ENCODE data around the gene SIN3A. TPM values are rescaled to one million over a fixed set of nuclear protein-coding genes. Genes with fewer than 3 reads are reported as not detected.

The SIN3A gene
- total and polyA plus RNA-seq, 2 donors (not counting 1 experiment from before 2014, with no cell fraction given) = 23.0 to 27.2 TPM

GRCh38 chr15:75452865-75453702 is 1.6 kb upstream of the SIN3A start:
- peak overlapping the region; percentile 99 for H3K4me2 ChIP-seq (ENCODE audit: extremely low read depth, insufficient read depth, low read length)
- H3K36me3 ChIP-seq (ENCODE audit: control insufficient read depth, insufficient read depth, low read length) = no peaks in the 10 kb centered on the region
- H3K9me3 ChIP-seq (ENCODE audit: control insufficient read depth, insufficient read depth, low read depth, low read length) = no peaks in the 10 kb centered on the region
- H3K9ac ChIP-seq (ENCODE audit: insufficient read depth, low read length) = peak overlapping the region; percentile 62
- TF ChIP-seq CTCF (conservative IDR thresholded peaks at IDR 0.05 in 1 of 2, IDR thresholded peaks at IDR 0.05 in 1 of 2; ENCODE audit: low read depth in 1 of 2, low read length in 2 of 2) = peak in 1 of 2 donors; percentile 5
- no peak for TF ChIP-seq EZH2 (IDR thresholded peaks at IDR 0.05; ENCODE audit: low read length, missing control alignments)
- peaks cover 9% of the 10 kb centered on the region for H3K4me1 ChIP-seq (ENCODE audit: control insufficient read depth, extremely low read depth, insufficient read depth, low read length)
- peak overlapping the region; percentile 75 to 94 (median 80) for H3K4me3 ChIP-seq (replicated peaks in 1 of 4; ENCODE audit: control extremely low read depth in 1 of 4, insufficient read depth in 1 of 4, low read depth in 3 of 4, low read length in 4 of 4)
- no peaks in the 10 kb centered on the region for H3K27me3 ChIP-seq (ENCODE audit: control insufficient read depth, insufficient read depth, low read length)
- peaks cover 30% of the 10 kb centered on the region for H3K79me2 ChIP-seq (ENCODE audit: control insufficient read depth, insufficient read depth, low read length)
- peak overlapping the region; percentile 47 for H2AFZ ChIP-seq (ENCODE audit: low read length)
- peak overlapping the region; percentile 85 for H3K27ac ChIP-seq (ENCODE audit: insufficient read depth, low read length)
- H4K20me1 ChIP-seq (ENCODE audit: control insufficient read depth, extremely low read depth, insufficient read depth, low read length) = no peaks in the 10 kb centered on the region
- peak; percentile 29 to 33 for DNase-seq (ENCODE audit: low read depth in 2 of 2)

- peak overlapping the region; percentile 62 for H3K9ac ChIP-seq (ENCODE audit: insufficient read depth, low read length)
- H2AFZ ChIP-seq (ENCODE audit: low read length) = peak overlapping the region; percentile 39
Measured at GRCh38 chr15:75452364-75452864, 924 bp upstream of the SIN3A start.

More at GRCh38 chr15:75452364-75452864, 924 bp upstream of the SIN3A start:
- Histone ChIP-seq H3K79me2 (ENCODE audit: control insufficient read depth, insufficient read depth, low read length) (peaks cover 37% of the 10 kb centered on the region), H3K4me2 (ENCODE audit: extremely low read depth, insufficient read depth, low read length) (peak overlapping the region; percentile 99), H3K4me3 (replicated peaks in 1 of 4; ENCODE audit: control extremely low read depth in 1 of 4, insufficient read depth in 1 of 4, low read depth in 3 of 4, low read length in 4 of 4) (peak overlapping the region; percentile 75 to 94 (median 80)), H3K9me3 (ENCODE audit: control insufficient read depth, insufficient read depth, low read depth, low read length) (no peaks in the 10 kb centered on the region), H3K27ac (ENCODE audit: insufficient read depth, low read length) (peak overlapping the region; percentile 85), H3K27me3 (ENCODE audit: control insufficient read depth, insufficient read depth, low read length) (no peaks in the 10 kb centered on the region), H3K4me1 (ENCODE audit: control insufficient read depth, extremely low read depth, insufficient read depth, low read length) (peaks cover 9% of the 10 kb centered on the region), H4K20me1 (ENCODE audit: control insufficient read depth, extremely low read depth, insufficient read depth, low read length) (no peaks in the 10 kb centered on the region), H3K36me3 (ENCODE audit: control insufficient read depth, insufficient read depth, low read length) (no peaks in the 10 kb centered on the region)
- peak; percentile 73 to 83 for DNase-seq (ENCODE audit: low read depth in 2 of 2)
- TF ChIP-seq EZH2 (IDR thresholded peaks at IDR 0.05; ENCODE audit: low read length, missing control alignments) (no peak), CTCF (conservative IDR thresholded peaks at IDR 0.05 in 1 of 2, IDR thresholded peaks at IDR 0.05 in 1 of 2; ENCODE audit: low read depth in 1 of 2, low read length in 2 of 2) (no peak)
